ENCODE results near the gene HIP1.

The HIP1 gene

GRCh38 chr7:75719626-75720025 lies 19.1 kb downstream of the HIP1 start:
- TF ChIP-seq GATA3 (IDR thresholded peaks at IDR 0.05; ENCODE audit: low read depth, low read length), result no peak
- no peak for TF ChIP-seq GATA2 (IDR thresholded peaks at IDR 0.05; ENCODE audit: low read depth, low read length)

DNA sequence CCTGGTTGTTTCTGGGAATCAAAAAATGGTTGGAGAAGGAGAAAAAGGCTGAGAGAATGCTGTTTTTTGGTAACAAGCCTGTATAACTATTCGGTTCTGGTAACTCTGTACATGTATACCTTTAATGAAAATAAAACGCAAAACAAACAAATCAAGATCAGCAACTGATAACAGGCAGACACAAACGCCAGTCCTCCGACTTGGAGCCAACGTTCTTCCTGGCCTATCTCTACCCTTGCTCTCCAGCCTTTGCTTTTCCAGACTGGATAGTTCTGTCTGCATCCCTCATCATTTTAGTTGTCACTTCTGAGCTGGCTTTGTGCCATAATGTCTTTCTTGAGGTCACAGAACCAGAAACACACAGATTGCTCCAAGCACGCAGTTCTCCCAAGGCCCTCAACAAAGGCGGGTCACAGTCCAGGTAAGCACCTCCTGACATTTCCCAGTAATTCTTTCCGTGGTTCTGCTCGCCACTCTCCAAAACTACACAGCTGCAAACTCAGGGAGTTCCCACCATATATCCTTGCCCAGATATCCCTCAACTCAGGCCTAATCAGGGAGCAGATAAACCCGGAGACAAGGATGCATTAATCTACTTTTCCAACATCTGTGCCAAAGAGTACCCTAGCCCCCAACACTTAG lies 20.2 kb downstream of the HIP1 start:
- TF ChIP-seq GATA3 (IDR thresholded peaks at IDR 0.05; ENCODE audit: low read depth, low read length), result 0 out of 2 replicates have a peak, but pooled peaks have one; percentile 10
- peak; percentile 77 for TF ChIP-seq GATA2 (IDR thresholded peaks at IDR 0.05; ENCODE audit: low read depth, low read length)

GRCh38 chr7:75716992-75717626 lies 21.6 kb downstream of the HIP1 start:
- no peak for TF ChIP-seq GATA3 (IDR thresholded peaks at IDR 0.05; ENCODE audit: low read depth, low read length)
- no peak for TF ChIP-seq GATA2 (IDR thresholded peaks at IDR 0.05; ENCODE audit: low read depth, low read length)

DNA sequence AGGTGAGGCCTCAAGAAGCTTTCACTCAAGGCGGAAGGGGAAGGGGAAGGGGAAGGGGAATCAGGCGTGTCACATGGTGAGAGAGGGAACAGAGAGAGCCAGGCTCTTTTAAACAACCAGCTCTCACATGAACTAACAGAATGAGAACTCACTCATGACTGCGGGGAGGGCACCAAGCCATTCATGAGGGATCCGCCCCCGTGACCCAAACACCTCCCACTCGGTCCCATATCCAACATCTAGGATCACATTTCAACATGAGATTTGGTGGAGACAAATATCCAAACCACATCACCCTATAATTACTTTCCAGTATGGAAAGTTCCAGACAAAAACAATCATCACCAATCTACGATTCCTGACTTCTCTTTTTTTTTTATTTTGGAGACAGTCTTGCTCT lies 22.9 kb downstream of the HIP1 start:
- TF ChIP-seq GATA2 (IDR thresholded peaks at IDR 0.05; ENCODE audit: low read depth, low read length), result no peak
- no peak for TF ChIP-seq GATA3 (IDR thresholded peaks at IDR 0.05; ENCODE audit: low read depth, low read length)

DNA sequence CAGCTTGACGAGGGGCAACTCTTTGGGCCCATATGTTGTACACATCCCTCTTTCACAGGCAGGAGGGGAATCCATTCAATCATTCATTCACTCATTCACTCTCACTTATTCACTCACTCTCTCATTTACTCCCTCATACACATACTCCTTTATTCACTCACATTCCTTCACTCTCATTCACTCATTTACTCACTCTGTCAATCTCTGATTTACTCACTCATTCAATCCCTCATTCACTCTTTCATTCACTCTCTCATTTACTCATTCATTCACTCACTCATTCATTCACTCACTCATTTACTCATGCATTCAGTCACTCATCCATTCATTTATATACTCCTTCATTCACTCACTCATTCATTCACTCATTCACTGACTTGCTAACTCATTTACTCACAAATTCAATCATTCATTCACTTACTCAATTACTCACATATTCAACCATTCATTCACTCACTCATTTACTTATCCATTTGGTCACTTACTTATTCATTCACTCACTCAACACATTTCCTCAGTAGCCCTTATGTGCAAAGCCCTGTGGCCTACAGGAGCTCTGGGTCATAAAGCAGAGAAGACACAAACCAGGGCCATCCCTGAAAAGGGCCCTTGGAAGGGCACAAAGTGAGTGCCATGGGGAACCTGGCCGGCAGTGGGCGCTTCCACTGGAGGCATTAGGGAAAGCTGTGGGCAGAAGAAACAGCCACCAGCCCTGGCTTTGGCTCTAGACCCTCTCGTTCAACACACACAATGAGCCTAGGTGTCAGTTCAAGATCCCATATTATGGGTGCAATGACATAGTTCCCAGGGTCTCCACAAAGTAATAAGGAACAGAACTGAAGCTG lies 26.0 kb downstream of the HIP1 start:
- no peak for TF ChIP-seq GATA3 (IDR thresholded peaks at IDR 0.05; ENCODE audit: low read depth, low read length)
- no peak for TF ChIP-seq GATA2 (IDR thresholded peaks at IDR 0.05; ENCODE audit: low read depth, low read length)

DNA sequence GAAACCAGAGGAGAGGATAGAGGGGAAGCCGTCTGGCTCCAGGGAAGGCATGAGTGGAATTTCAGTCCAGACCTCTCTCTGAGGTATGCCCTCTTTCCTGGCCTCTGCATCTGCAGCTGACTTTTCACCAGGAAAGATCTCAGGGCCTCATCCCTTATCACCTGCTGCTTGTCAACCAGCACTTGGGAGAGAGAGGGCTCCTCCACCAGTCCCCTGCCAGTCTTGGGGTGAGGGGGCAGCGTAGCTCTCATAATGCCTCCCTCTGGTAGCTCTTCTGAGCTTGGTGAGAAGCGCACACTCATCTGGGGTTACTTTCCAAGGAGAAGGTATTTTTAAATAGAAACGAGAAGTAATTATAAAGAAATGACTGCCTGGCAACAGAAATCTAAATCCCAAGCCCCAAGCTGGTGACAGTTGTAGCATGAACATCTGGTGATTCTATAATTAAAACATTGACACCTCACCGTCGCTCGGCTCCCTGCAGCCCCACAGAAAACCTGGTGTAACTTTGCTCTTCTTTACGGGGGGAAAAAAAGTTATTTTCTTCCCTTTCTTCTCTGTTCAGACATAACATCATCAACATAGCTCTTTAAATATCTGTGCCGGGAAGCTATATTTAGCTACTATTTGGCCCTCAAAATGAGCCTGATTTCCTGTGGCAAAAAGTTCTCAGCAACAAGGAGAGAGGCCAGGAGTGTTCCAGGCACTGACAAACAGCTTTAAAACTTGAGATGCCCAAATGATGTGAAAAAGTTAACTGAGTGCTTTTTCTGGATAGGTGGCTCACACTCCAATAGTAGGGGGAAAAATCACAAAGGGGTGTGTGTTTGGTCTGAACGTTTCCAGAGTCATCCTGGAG lies 26.9 kb downstream of the HIP1 start:
- TF ChIP-seq GATA2 (IDR thresholded peaks at IDR 0.05; ENCODE audit: low read depth, low read length) (no peak), GATA3 (IDR thresholded peaks at IDR 0.05; ENCODE audit: low read depth, low read length) (no peak)

DNA sequence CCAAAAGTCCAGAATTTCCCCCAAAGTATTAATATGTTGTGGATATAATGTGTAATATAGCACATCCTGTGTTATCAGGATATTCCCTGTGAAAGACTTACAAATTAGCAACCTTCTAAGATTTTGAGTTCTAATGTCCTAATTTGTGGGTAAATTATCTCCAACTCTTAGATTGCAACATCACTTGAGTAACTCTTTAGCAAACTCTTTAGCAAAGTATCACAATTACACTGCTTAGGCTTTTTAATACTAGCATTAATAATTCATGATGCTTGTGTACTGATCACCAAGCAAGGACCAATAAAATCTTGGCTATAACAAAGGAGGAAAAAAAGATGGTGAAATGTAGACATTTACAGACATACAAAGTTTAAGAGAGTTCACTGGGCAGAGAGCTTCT lies 27.7 kb downstream of the HIP1 start:
- TF ChIP-seq GATA3 (IDR thresholded peaks at IDR 0.05; ENCODE audit: low read depth, low read length), result no peak
- TF ChIP-seq GATA2 (IDR thresholded peaks at IDR 0.05; ENCODE audit: low read depth, low read length), result no peak

DNA sequence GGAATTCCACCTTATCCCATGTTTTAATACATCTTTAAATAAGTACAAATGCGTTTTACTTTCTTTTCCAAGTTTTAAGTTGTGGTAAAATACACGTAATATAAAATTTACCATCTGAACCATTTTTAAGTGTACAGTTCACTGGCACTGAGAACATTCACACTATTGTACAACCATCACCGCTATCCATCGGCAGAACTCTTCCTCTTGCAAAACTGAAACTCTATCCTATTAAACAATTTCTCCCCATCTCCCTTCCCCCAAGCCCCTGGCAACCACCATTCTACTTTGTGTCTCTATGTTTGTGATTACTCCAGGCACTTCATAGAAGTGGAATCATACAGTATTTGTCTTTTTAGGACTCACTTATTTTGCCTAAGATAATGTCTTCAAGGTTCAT lies 33.8 kb downstream of the HIP1 start:
- TF ChIP-seq GATA2 (IDR thresholded peaks at IDR 0.05; ENCODE audit: low read depth, low read length), result no peak
- TF ChIP-seq GATA3 (IDR thresholded peaks at IDR 0.05; ENCODE audit: low read depth, low read length), result no peak

DNA sequence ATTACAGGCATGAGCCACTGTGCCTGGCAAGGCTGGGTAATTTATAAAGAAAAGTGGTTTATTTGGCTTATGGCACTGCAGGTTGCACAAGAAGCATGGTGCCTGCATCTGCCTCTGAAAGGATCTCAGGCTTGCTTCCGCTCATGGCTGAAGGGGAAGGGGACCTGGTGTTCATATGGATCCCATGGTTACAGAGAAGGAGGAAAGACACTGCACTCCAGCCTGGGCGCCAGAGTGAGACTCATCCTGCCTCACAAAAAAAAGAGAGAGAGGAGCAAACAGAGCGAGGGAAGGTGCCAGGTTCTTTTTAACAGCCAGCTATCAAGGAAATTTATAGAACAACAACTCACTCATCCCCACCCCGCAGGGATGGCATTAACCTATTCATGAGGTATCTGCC lies 36.2 kb downstream of the HIP1 start:
- no peak for TF ChIP-seq GATA3 (IDR thresholded peaks at IDR 0.05; ENCODE audit: low read depth, low read length)
- no peak for TF ChIP-seq GATA2 (IDR thresholded peaks at IDR 0.05; ENCODE audit: low read depth, low read length)

DNA sequence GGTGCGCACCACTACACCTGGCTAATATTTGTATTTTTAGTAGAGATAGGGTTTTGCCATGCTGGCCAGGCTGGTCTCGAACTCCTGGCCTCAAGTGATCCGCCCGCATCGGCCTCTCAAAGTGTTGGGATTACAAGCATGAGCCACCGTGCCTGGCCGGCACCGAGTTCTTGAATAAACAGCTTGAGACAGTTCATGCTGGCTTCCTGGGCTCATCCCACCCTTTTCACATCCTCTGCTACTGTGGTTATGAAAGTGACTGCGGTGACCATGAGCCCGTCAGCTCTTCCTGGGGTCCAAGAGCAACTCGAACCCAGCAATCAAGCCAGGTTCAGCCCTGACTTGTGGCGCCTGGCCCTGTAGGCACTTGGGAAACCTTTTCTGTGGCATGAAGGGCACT lies 38.7 kb downstream of the HIP1 start:
- TF ChIP-seq GATA3 (IDR thresholded peaks at IDR 0.05; ENCODE audit: low read depth, low read length) (no peak), GATA2 (IDR thresholded peaks at IDR 0.05; ENCODE audit: low read depth, low read length) (no peak)

GRCh38 chr7:75698358-75698757 lies 40.4 kb downstream of the HIP1 start:
- TF ChIP-seq GATA2 (IDR thresholded peaks at IDR 0.05; ENCODE audit: low read depth, low read length), result no peak

DNA sequence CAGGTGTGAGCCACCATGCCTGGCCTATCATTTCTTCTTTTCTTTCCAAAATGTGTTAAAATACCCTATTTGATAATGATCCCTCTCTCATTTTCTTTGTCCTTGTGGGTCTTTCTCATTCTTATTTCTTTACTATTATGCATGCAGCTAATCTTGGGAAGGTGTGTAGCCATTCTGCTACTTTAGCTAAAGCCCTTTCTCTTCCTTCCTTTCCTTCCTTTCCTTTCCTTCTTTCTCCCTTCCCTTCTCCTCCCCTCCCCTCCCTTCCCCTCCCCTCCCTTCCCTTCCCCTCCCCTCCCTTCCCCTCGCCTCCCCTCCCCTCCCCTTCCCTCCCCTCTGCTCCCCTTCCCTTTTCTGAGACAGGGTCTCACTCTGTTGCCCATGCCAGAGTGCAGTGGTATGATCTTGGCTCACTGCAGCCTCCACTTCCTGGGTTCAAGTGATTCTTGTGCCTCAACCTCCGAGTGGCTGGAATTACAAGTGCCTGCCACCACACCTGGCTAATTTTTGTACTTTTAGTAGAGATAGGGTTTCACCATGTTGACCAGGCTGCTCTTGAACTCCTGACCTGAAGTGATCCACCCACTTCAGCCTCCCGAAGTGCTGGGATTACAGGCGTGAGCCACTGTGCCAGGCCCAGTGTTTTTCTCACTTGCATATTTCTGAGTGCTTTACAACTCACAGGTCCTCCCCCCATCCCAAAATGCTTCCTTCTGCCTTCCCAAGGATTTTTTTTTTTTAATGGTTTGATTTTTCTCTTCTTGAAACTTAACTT lies 42.3 kb downstream of the HIP1 start:
- TF ChIP-seq GATA2 (IDR thresholded peaks at IDR 0.05; ENCODE audit: low read depth, low read length) (no peak), GATA3 (IDR thresholded peaks at IDR 0.05; ENCODE audit: low read depth, low read length) (no peak)

Measured in SH-SY5Y (cell line).